ENCODE results near the gene CDH23.

DNA sequence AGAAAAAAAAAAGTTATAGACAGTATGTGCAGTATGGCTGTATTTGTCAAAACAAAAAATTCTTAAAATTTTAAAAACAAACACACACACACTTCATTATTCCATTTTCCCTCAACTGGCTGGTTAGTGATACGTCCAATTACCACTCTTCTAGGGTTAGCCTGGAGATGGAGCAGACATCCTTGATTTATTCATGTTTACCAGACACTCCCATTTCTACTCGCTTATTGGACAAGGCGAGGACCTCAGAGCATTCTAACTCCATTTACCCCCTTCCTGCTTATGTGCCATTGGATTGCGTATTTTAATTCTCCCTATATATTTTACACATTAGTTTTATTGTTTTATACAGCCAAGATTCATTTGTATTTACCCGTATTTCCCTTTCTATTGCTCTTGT is 8.5 kb upstream of the CDH23 start:
- TF ChIP-seq, protein P1, sequence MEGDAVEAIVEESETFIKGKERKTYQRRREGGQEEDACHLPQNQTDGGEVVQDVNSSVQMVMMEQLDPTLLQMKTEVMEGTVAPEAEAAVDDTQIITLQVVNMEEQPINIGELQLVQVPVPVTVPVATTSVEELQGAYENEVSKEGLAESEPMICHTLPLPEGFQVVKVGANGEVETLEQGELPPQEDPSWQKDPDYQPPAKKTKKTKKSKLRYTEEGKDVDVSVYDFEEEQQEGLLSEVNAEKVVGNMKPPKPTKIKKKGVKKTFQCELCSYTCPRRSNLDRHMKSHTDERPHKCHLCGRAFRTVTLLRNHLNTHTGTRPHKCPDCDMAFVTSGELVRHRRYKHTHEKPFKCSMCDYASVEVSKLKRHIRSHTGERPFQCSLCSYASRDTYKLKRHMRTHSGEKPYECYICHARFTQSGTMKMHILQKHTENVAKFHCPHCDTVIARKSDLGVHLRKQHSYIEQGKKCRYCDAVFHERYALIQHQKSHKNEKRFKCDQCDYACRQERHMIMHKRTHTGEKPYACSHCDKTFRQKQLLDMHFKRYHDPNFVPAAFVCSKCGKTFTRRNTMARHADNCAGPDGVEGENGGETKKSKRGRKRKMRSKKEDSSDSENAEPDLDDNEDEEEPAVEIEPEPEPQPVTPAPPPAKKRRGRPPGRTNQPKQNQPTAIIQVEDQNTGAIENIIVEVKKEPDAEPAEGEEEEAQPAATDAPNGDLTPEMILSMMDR (IDR thresholded peaks at IDR 0.05) = no peak
- no peak for TF ChIP-seq POLR2AphosphoS5 (IDR thresholded peaks at IDR 0.05)
